Panc1 (cell line): Measurements from ENCODE around the gene TMPRSS3.

Experiments used
- CTCF ChIP-seq: fragments of 450-650 bp; IDR thresholded peaks from 2 replicates; pipeline ENCODE4 v1.5.1; 2017; ENCODE audit warnings: mild to moderate bottlenecking
- POLR2AphosphoS5 ChIP-seq: IDR thresholded peaks from 2 replicates; pipeline ENCODE4 v1.6.1; 2012; ENCODE audit warnings: mild to moderate bottlenecking, low read depth, low read length, moderate library complexity

- TF ChIP-seq CTCF = no peak
- TF ChIP-seq POLR2AphosphoS5 = no peak
These were observed 31.1 kb upstream of the TMPRSS3 start for GRCh38 chr21:42426876-42427480.
